Naive thymus-derived CD8-positive, alpha-beta T cell (primary cell): ENCODE results near the gene ZNF710. TPM values are rescaled to one million over a fixed set of nuclear protein-coding genes. Genes with fewer than 3 reads are reported as not detected.
A peak's percentile ranks its signal among the peaks of the same experiment; 100 is the strongest.

ENCODE experiments used
- ATAC-seq, 2 donors: fragments of 150-1000 bp; cut with Tn5 transposase in 1 of 2; sonication (Bioruptor Pico), chemical (Tn5 transposase) in 1 of 2; 1 replicate in 1 of 2; 2 replicates in 1 of 2; pipeline ENCODE4 v1.10.0; 2021; ENCODE audit warnings: mild to moderate bottlenecking in 2 of 2, moderate library complexity in 2 of 2
- POLR2A ChIA-PET: fragments of 350-600 bp; sonication (Branson Sonifier 250); formaldehyde crosslinking; loops from one replicate; lab custom pipeline; 2021; ENCODE audit warnings: antibody characterized with exemption; lab: Charles Lee
- DNase-seq, 10 donors: peaks; one replicate each; pipeline versions ENCODE4 v3.0.0 to v3.0.0-alpha.2; 2020 to 2022
- H3K27ac Mint-ChIP-seq, 10 donors: one replicate each; pipeline ENCODE4 v1.8.0; 2020 to 2022; ENCODE audit warnings: mild to moderate bottlenecking in 10 of 10, mixed read lengths in 10 of 10, moderate library complexity in 4 of 10, inconsistent platforms in 1 of 10
- H3K27me3 Mint-ChIP-seq, 5 donors: one replicate each; pipeline ENCODE4 v1.8.0; 2021 to 2022; ENCODE audit warnings: mixed read lengths in 5 of 5
- H3K36me3 Mint-ChIP-seq, 3 donors: one replicate each; pipeline ENCODE4 v1.8.0; 2020 to 2022; ENCODE audit warnings: mixed read lengths in 3 of 3, mild to moderate bottlenecking in 2 of 3, inconsistent platforms in 1 of 3
- H3K4me1 Mint-ChIP-seq, 4 donors: one replicate each; pipeline ENCODE4 v1.8.0; 2021 to 2022; ENCODE audit warnings: mixed read lengths in 4 of 4
- H3K4me3 Mint-ChIP-seq, 10 donors: one replicate each; pipeline ENCODE4 v1.8.0; 2020 to 2022; ENCODE audit warnings: mild to moderate bottlenecking in 10 of 10, mixed read lengths in 10 of 10, moderate library complexity in 6 of 10, inconsistent platforms in 1 of 10
- H3K9me3 Mint-ChIP-seq, 9 donors: one replicate each; pipeline ENCODE4 v1.8.0; 2020 to 2022; ENCODE audit warnings: mixed read lengths in 9 of 9, mild to moderate bottlenecking in 3 of 9, inconsistent platforms in 1 of 9, moderate library complexity in 1 of 9
- polyA plus RNA-seq, 3 donors: library from polyadenylated mRNA; unstranded; fragments of 300-500 nt; fragmentation: Illumina TruSeq; gene quantifications; one replicate each; pipeline ENCODE4 v1.2.3, GENCODE V29; 2021
- total RNA-seq, 8 experiments: library from RNA in 2 of 8; stranded (reverse) in 2 of 8; gene quantifications; one replicate each; pipeline ENCODE4 v1.2.3 and lab custom pipeline; 2021 to 2026

Gene ZNF710
- total and polyA plus RNA-seq, 5 experiments from 2014 or later = 0.23 to 14.5 (median 1.8) TPM

GRCh38 chr15:89998923-89999675 lies 2.0 kb upstream of the ZNF710 start:
- ATAC-seq (no peak), DNase-seq (no peak)
- H3K36me3 Mint-ChIP-seq = peaks cover 0 to 5% (median 0%) of the 10 kb centered on the region in 3 donors
- POLR2A ChIA-PET = interaction anchor here (0.5 to 0.9 kb wide), 2 partner anchors 12 to 121 kb away, joined by 3 to 9 read pairs; no protein-coding TSS in a partner anchor
- H3K27me3 Mint-ChIP-seq = peaks cover 0 to 2% (median 0%) of the 10 kb centered on the region in 5 donors
- peak overlapping the region in 9 of 10 donors; percentile 8 to 58 (median 26) for H3K4me3 Mint-ChIP-seq
- H3K4me1 Mint-ChIP-seq = peaks cover 12 to 31% (median 26%) of the 10 kb centered on the region in 4 donors
- H3K27ac Mint-ChIP-seq = peak overlapping the region; percentile 3 to 71 (median 40)
- H3K9me3 Mint-ChIP-seq = no peaks in the 10 kb centered on the region

- Mint-ChIP-seq H3K27ac (peak overlapping the region in 2 of 10 donors; percentile 38 to 41), H3K36me3 (peaks cover 0 to 5% (median 0%) of the 10 kb centered on the region in 3 donors), H3K27me3 (peaks cover 0 to 2% (median 0%) of the 10 kb centered on the region in 5 donors), H3K4me1 (peaks cover 14 to 36% (median 31%) of the 10 kb centered on the region in 4 donors), H3K4me3 (peak overlapping the region in 5 of 10 donors; percentile 4 to 53 (median 12)), H3K9me3 (no peaks in the 10 kb centered on the region)
- ATAC-seq (no peak), DNase-seq (no peak)
- POLR2A ChIA-PET = interaction anchor here (1.7 to 4.1 kb wide), 2 partner anchors 13 to 99 kb away, joined by 6 to 29 read pairs; no protein-coding TSS in a partner anchor
Observed at GRCh38 chr15:89999676-90000185, 1.4 kb upstream of the ZNF710 start.

- Mint-ChIP-seq H3K9me3 (no peaks in the 10 kb centered on the region), H3K4me1 (peaks cover 18 to 43% (median 36%) of the 10 kb centered on the region in 4 donors), H3K27me3 (peaks cover 0 to 2% (median 0%) of the 10 kb centered on the region in 5 donors), H3K36me3 (peaks cover 0 to 5% (median 0%) of the 10 kb centered on the region in 3 donors), H3K27ac (peak overlapping the region; percentile 93 to 99 (median 97)), H3K4me3 (peak overlapping the region; percentile 91 to 100 (median 97))
- peak in 4 of 10 donors; percentile 7 to 19 (median 14) for DNase-seq
- ATAC-seq = peak in 1 of 2 donors; percentile 11
- POLR2A ChIA-PET = interaction anchor here (1.0 to 4.1 kb wide), 4 partner anchors 13 to 107 kb away, joined by 3 to 29 read pairs (median 6); partner anchors contain the start of gene AP3S2
Observed at GRCh38 chr15:90000186-90001001, 730 bp upstream of the ZNF710 start.

GRCh38 chr15:90001683-90002427 lies 731 bp downstream of the ZNF710 start:
- H3K4me3 Mint-ChIP-seq = peak overlapping the region; percentile 72 to 98 (median 88)
- POLR2A ChIA-PET = interaction anchor here (0.6 to 4.1 kb wide), 6 partner anchors 11 to 108 kb away, joined by 3 to 29 read pairs (median 4); partner anchors contain the start of gene AP3S2
- peak overlapping the region in 9 of 10 donors; percentile 41 to 97 (median 75) for H3K27ac Mint-ChIP-seq
- H3K4me1 Mint-ChIP-seq = peaks cover 23 to 57% (median 49%) of the 10 kb centered on the region in 4 donors
- H3K27me3 Mint-ChIP-seq = peaks cover 0 to 2% (median 0%) of the 10 kb centered on the region in 5 donors
- peak; percentile 38 to 78 (median 58) for DNase-seq
- no peaks in the 10 kb centered on the region for H3K9me3 Mint-ChIP-seq
- ATAC-seq = peak; percentile 63 to 66
- H3K36me3 Mint-ChIP-seq = peaks cover 0 to 5% (median 0%) of the 10 kb centered on the region in 3 donors

GRCh38 chr15:90002428-90002844 lies 1.3 kb downstream of the ZNF710 start:
- H3K36me3 Mint-ChIP-seq = peaks cover 0 to 5% (median 0%) of the 10 kb centered on the region in 3 donors
- peaks cover 23 to 62% (median 54%) of the 10 kb centered on the region in 4 donors for H3K4me1 Mint-ChIP-seq
- no peaks in the 10 kb centered on the region for H3K9me3 Mint-ChIP-seq

GRCh38 chr15:90003736-90004135 lies 2.6 kb downstream of the ZNF710 start:
- DNase-seq (no peak), ATAC-seq (no peak)
- POLR2A ChIA-PET = interaction anchor here (0.7 to 4.1 kb wide), 2 partner anchors 9 to 93 kb away, joined by 4 to 29 read pairs; no protein-coding TSS in a partner anchor
- Mint-ChIP-seq H3K36me3 (peaks cover 0 to 5% (median 0%) of the 10 kb centered on the region in 3 donors), H3K4me3 (peak overlapping the region in 8 of 10 donors; percentile 5 to 89 (median 70)), H3K27ac (peak overlapping the region in 8 of 10 donors; percentile 34 to 97 (median 74)), H3K4me1 (peaks cover 27 to 69% (median 64%) of the 10 kb centered on the region in 4 donors), H3K9me3 (no peaks in the 10 kb centered on the region), H3K27me3 (peaks cover 0 to 2% (median 0%) of the 10 kb centered on the region in 5 donors)

More at GRCh38 chr15:90002428-90002844, 1.3 kb downstream of the ZNF710 start:
- ATAC-seq = peak; percentile 39 to 43
- Mint-ChIP-seq H3K4me3 (peak overlapping the region; percentile 71 to 98 (median 86)), H3K27ac (peak overlapping the region; percentile 65 to 97 (median 84)), H3K27me3 (peaks cover 0 to 2% (median 0%) of the 10 kb centered on the region in 5 donors)
- peak in 6 of 10 donors; percentile 11 to 32 (median 22) for DNase-seq
- POLR2A ChIA-PET = interaction anchor here (0.6 to 4.1 kb wide), 4 partner anchors 11 to 109 kb away, joined by 3 to 29 read pairs (median 5); partner anchors contain the start of gene AP3S2

GRCh38 chr15:90004252-90004651 lies 3.1 kb downstream of the ZNF710 start:
- POLR2A ChIA-PET = no interaction called here
- DNase-seq (no peak), ATAC-seq (no peak)
- Mint-ChIP-seq H3K27me3 (peaks cover 0 to 2% (median 0%) of the 10 kb centered on the region in 5 donors), H3K36me3 (peaks cover 0 to 5% (median 0%) of the 10 kb centered on the region in 3 donors), H3K4me1 (peaks cover 26 to 68% (median 64%) of the 10 kb centered on the region in 4 donors), H3K9me3 (no peaks in the 10 kb centered on the region), H3K27ac (peak overlapping the region in 8 of 10 donors; percentile 1 to 97 (median 52)), H3K4me3 (peak overlapping the region in 4 of 10 donors; percentile 11 to 87 (median 70))

- POLR2A ChIA-PET = no interaction called here
- H3K4me3 Mint-ChIP-seq = peak overlapping the region in 3 of 10 donors; percentile 5 to 49 (median 41)
- no peaks in the 10 kb centered on the region for H3K9me3 Mint-ChIP-seq
Observed at GRCh38 chr15:90004671-90005070, 3.5 kb downstream of the ZNF710 start.

GRCh38 chr15:90006217-90007075 lies 5.3 kb downstream of the ZNF710 start:
- Mint-ChIP-seq H3K27me3 (no peaks in the 10 kb centered on the region), H3K9me3 (peaks cover 0 to 1% (median 0%) of the 10 kb centered on the region in 9 donors), H3K36me3 (no peaks in the 10 kb centered on the region), H3K4me3 (no peak overlapping the region), H3K4me1 (peaks cover 30 to 72% (median 64%) of the 10 kb centered on the region in 4 donors), H3K27ac (peak overlapping the region in 6 of 10 donors; percentile 30 to 66 (median 44))
- no peak for ATAC-seq
- POLR2A ChIA-PET = no interaction called here
- DNase-seq = no peak

More at GRCh38 chr15:90004671-90005070, 3.5 kb downstream of the ZNF710 start:
- DNase-seq (no peak), ATAC-seq (no peak)
- H3K36me3 Mint-ChIP-seq = peaks cover 0 to 5% (median 0%) of the 10 kb centered on the region in 3 donors
- H3K4me1 Mint-ChIP-seq = peaks cover 30 to 69% (median 65%) of the 10 kb centered on the region in 4 donors
- H3K27me3 Mint-ChIP-seq = peaks cover 0 to 2% (median 0%) of the 10 kb centered on the region in 5 donors
- peak overlapping the region in 8 of 10 donors; percentile 1 to 97 (median 62) for H3K27ac Mint-ChIP-seq

- Mint-ChIP-seq H3K36me3 (no peaks in the 10 kb centered on the region), H3K27ac (peak overlapping the region in 4 of 10 donors; percentile 39 to 66 (median 46)), H3K4me3 (no peak overlapping the region), H3K4me1 (peaks cover 30 to 77% (median 64%) of the 10 kb centered on the region in 4 donors), H3K9me3 (peaks cover 0 to 2% (median 0%) of the 10 kb centered on the region in 9 donors), H3K27me3 (no peaks in the 10 kb centered on the region)
- no peak for ATAC-seq
- POLR2A ChIA-PET = no interaction called here
- DNase-seq = no peak
Observed at GRCh38 chr15:90007076-90007460, 5.9 kb downstream of the ZNF710 start.
